SJCRH30 (cell line): ENCODE data around the gene MRPS33. TPM values are rescaled to one million over a fixed set of nuclear protein-coding genes. Genes with fewer than 3 reads are reported as not detected.

ENCODE experiments used
- DNase-seq, 2 experiments: peaks; one replicate each; pipeline ENCODE4 v3.0.0-alpha.2; 2015 to 2020
- H3K27ac ChIP-seq: fragments of 250-450 bp; sonication (Bioruptor Pico); 2 replicates; pipeline ENCODE4 v1.5.1; 2020; ENCODE audit warnings: mild to moderate bottlenecking, moderate library complexity
- H3K27me3 ChIP-seq: fragments of 250-450 bp; sonication (Bioruptor Pico); 2 replicates; pipeline ENCODE4 v1.5.1; 2020; ENCODE audit warnings: mild to moderate bottlenecking, moderate library complexity
- H3K36me3 ChIP-seq: fragments of 250-450 bp; sonication (Bioruptor Pico); 2 replicates; pipeline ENCODE4 v1.5.1; 2020; ENCODE audit warnings: mild to moderate bottlenecking, moderate library complexity
- H3K4me1 ChIP-seq: fragments of 250-450 bp; sonication (Bioruptor Pico); 2 replicates; pipeline ENCODE4 v1.5.1; 2020; ENCODE audit warnings: mild to moderate bottlenecking, moderate library complexity
- H3K4me3 ChIP-seq: fragments of 250-450 bp; sonication (Bioruptor Pico); 2 replicates; pipeline ENCODE4 v1.5.1; 2020; ENCODE audit warnings: mild to moderate bottlenecking, moderate library complexity
- H3K9me3 ChIP-seq: fragments of 250-450 bp; sonication (Bioruptor Pico); replicated peaks from 2 replicates; pipeline ENCODE4 v1.5.1; 2020; ENCODE audit warnings: mild to moderate bottlenecking, moderate library complexity
- total RNA-seq: library from RNA; depleted of rRNA; stranded (reverse); fragments of >200 nt; shearing (Covaris generic); gene quantifications from 2 replicates; pipeline ENCODE4 v1.2.3, GENCODE V29; 2014

MRPS33 gene
- total RNA-seq, 1 experiment from 2014 or later: 59.4 TPM

- H3K4me3 ChIP-seq: no peak overlapping the region
- H3K36me3 ChIP-seq: no peaks in the 10 kb centered on the region
- no peak for DNase-seq
- H3K27me3 ChIP-seq: peaks cover 3% of the 10 kb centered on the region; the same call in 1 of the 2 replicates
- H3K4me1 ChIP-seq: no peaks in the 10 kb centered on the region
- H3K27ac ChIP-seq: no peak overlapping the region
- 0 out of 2 replicates have a peak, but pooled peaks cover 3% of the 10 kb centered on the region for H3K9me3 ChIP-seq
These were observed 9.9 kb upstream of the MRPS33 start for GRCh38 chr7:141024668-141025067.

- Histone ChIP-seq H3K9me3 (0 out of 2 replicates have a peak, but pooled peaks cover 3% of the 10 kb centered on the region), H3K27ac (no peak overlapping the region), H3K4me3 (no peak overlapping the region), H3K27me3 (no peaks in the 10 kb centered on the region), H3K36me3 (no peaks in the 10 kb centered on the region), H3K4me1 (no peaks in the 10 kb centered on the region)
- no peak for DNase-seq
These were observed 8.5 kb upstream of the MRPS33 start for GRCh38 chr7:141023295-141023694.

GRCh38 chr7:141017555-141017954 lies 2.8 kb upstream of the MRPS33 start:
- Histone ChIP-seq H3K27me3 (no peaks in the 10 kb centered on the region), H3K36me3 (no peaks in the 10 kb centered on the region), H3K4me1 (0 out of 2 replicates have a peak, but pooled peaks cover 3% of the 10 kb centered on the region), H3K9me3 (no peaks in the 10 kb centered on the region), H3K4me3 (no peak overlapping the region), H3K27ac (no peak overlapping the region)
- DNase-seq: no peak

GRCh38 chr7:141016349-141016748 lies 1.6 kb upstream of the MRPS33 start:
- Histone ChIP-seq H3K27me3 (no peaks in the 10 kb centered on the region), H3K9me3 (no peaks in the 10 kb centered on the region), H3K4me3 (no peak overlapping the region), H3K27ac (no peak overlapping the region), H3K4me1 (0 out of 2 replicates have a peak, but pooled peaks cover 3% of the 10 kb centered on the region), H3K36me3 (no peaks in the 10 kb centered on the region)
- no peak for DNase-seq

- H3K27me3 ChIP-seq: no peaks in the 10 kb centered on the region
- H3K4me1 ChIP-seq: 0 out of 2 replicates have a peak, but pooled peaks cover 3% of the 10 kb centered on the region
- H3K4me3 ChIP-seq: peak overlapping the region; percentile 69
- peaks cover 3% of the 10 kb centered on the region; the same call in 1 of the 2 replicates for H3K36me3 ChIP-seq
- peak in 1 of 2 experiments; percentile 16 for DNase-seq
- H3K9me3 ChIP-seq: no peaks in the 10 kb centered on the region
- peak overlapping the region; percentile 63; the same call in 1 of the 2 replicates for H3K27ac ChIP-seq
These were observed 628 bp downstream of the MRPS33 start for GRCh38 chr7:141014125-141014523.

- Histone ChIP-seq H3K27ac (no peak overlapping the region), H3K27me3 (no peaks in the 10 kb centered on the region), H3K4me1 (0 out of 2 replicates have a peak, but pooled peaks cover 3% of the 10 kb centered on the region), H3K4me3 (no peak overlapping the region; the same call in 1 of the 2 replicates), H3K9me3 (no peaks in the 10 kb centered on the region), H3K36me3 (peaks cover 3% of the 10 kb centered on the region; the same call in 1 of the 2 replicates)
- DNase-seq: no peak
These were observed 1.4 kb downstream of the MRPS33 start for GRCh38 chr7:141013345-141013715.

- no peaks in the 10 kb centered on the region for H3K9me3 ChIP-seq
- H3K4me1 ChIP-seq: 0 out of 2 replicates have a peak, but pooled peaks cover 3% of the 10 kb centered on the region
- H3K4me3 ChIP-seq: no peak overlapping the region
- no peaks in the 10 kb centered on the region for H3K27me3 ChIP-seq
- DNase-seq: no peak
- no peak overlapping the region for H3K27ac ChIP-seq
- H3K36me3 ChIP-seq: peaks cover 3% of the 10 kb centered on the region; the same call in 1 of the 2 replicates
These were observed 1.9 kb downstream of the MRPS33 start for GRCh38 chr7:141012696-141013344.

GRCh38 chr7:141012044-141012685 lies 2.6 kb downstream of the MRPS33 start:
- no peak overlapping the region for H3K4me3 ChIP-seq
- 0 out of 2 replicates have a peak, but pooled peaks cover 3% of the 10 kb centered on the region for H3K4me1 ChIP-seq
- no peaks in the 10 kb centered on the region for H3K27me3 ChIP-seq
- no peaks in the 10 kb centered on the region for H3K9me3 ChIP-seq
- DNase-seq: peak; percentile 45 to 77
- no peak overlapping the region for H3K27ac ChIP-seq
- peaks cover 3% of the 10 kb centered on the region; the same call in 1 of the 2 replicates for H3K36me3 ChIP-seq

- DNase-seq: no peak
- peaks cover 3% of the 10 kb centered on the region; the same call in 1 of the 2 replicates for H3K36me3 ChIP-seq
- H3K9me3 ChIP-seq: no peaks in the 10 kb centered on the region
- no peak overlapping the region for H3K4me3 ChIP-seq
- H3K27me3 ChIP-seq: no peaks in the 10 kb centered on the region
- H3K4me1 ChIP-seq: 0 out of 2 replicates have a peak, but pooled peaks cover 3% of the 10 kb centered on the region
- H3K27ac ChIP-seq: no peak overlapping the region
These were observed 3.3 kb downstream of the MRPS33 start for GRCh38 chr7:141011443-141011842.

- Histone ChIP-seq H3K27ac (no peak overlapping the region), H3K9me3 (no peaks in the 10 kb centered on the region), H3K36me3 (no peaks in the 10 kb centered on the region), H3K4me1 (no peaks in the 10 kb centered on the region), H3K4me3 (no peak overlapping the region), H3K27me3 (no peaks in the 10 kb centered on the region)
- no peak for DNase-seq
These were observed 11.3 kb downstream of the MRPS33 start for GRCh38 chr7:141003172-141004065.

GRCh38 chr7:141001546-141001945 lies 13.2 kb downstream of the MRPS33 start:
- H3K27me3 ChIP-seq: no peaks in the 10 kb centered on the region
- H3K4me1 ChIP-seq: no peaks in the 10 kb centered on the region
- H3K9me3 ChIP-seq: no peaks in the 10 kb centered on the region
- no peak overlapping the region for H3K27ac ChIP-seq
- H3K36me3 ChIP-seq: no peaks in the 10 kb centered on the region
- no peak for DNase-seq
- H3K4me3 ChIP-seq: no peak overlapping the region

- no peak overlapping the region for H3K27ac ChIP-seq
- no peaks in the 10 kb centered on the region for H3K27me3 ChIP-seq
- H3K4me1 ChIP-seq: no peaks in the 10 kb centered on the region
- no peak overlapping the region for H3K4me3 ChIP-seq
- no peaks in the 10 kb centered on the region for H3K9me3 ChIP-seq
- no peaks in the 10 kb centered on the region for H3K36me3 ChIP-seq
- DNase-seq: no peak
These were observed 13.6 kb downstream of the MRPS33 start for GRCh38 chr7:141001122-141001521.

- Histone ChIP-seq H3K9me3 (no peaks in the 10 kb centered on the region), H3K27ac (no peak overlapping the region), H3K36me3 (no peaks in the 10 kb centered on the region), H3K4me1 (no peaks in the 10 kb centered on the region), H3K4me3 (no peak overlapping the region), H3K27me3 (no peaks in the 10 kb centered on the region; the same call in 1 of the 2 replicates)
- no peak for DNase-seq
These were observed 16.0 kb downstream of the MRPS33 start for GRCh38 chr7:140998715-140999114.

GRCh38 chr7:140992422-140992821 lies 22.3 kb downstream of the MRPS33 start:
- no peaks in the 10 kb centered on the region for H3K9me3 ChIP-seq
- DNase-seq: no peak
- H3K4me3 ChIP-seq: no peak overlapping the region
- no peaks in the 10 kb centered on the region for H3K36me3 ChIP-seq
- H3K27ac ChIP-seq: no peak overlapping the region
- no peaks in the 10 kb centered on the region for H3K4me1 ChIP-seq
- no peaks in the 10 kb centered on the region; the same call in 1 of the 2 replicates for H3K27me3 ChIP-seq
